Breast epithelium (tissue), 3 donors: ENCODE measurements around the gene PCDH7.

Experiments used
- POLR2A ChIP-seq: fragments of 450-650 bp; IDR thresholded peaks from one replicate; pipeline ENCODE4 v1.6.1; 2016; ENCODE audit warnings: antibody characterized with exemption, mild to moderate bottlenecking, moderate library complexity
- TF ChIP-seq, protein P1 (sequence below), 3 donors: fragments of 450-650 bp; IDR thresholded peaks; one replicate each; pipeline ENCODE4 v1.5.1; 2016 to 2017; ENCODE audit warnings: antibody characterized with exemption in 3 of 3, mild to moderate bottlenecking in 3 of 3, moderate library complexity in 3 of 3

DNA sequence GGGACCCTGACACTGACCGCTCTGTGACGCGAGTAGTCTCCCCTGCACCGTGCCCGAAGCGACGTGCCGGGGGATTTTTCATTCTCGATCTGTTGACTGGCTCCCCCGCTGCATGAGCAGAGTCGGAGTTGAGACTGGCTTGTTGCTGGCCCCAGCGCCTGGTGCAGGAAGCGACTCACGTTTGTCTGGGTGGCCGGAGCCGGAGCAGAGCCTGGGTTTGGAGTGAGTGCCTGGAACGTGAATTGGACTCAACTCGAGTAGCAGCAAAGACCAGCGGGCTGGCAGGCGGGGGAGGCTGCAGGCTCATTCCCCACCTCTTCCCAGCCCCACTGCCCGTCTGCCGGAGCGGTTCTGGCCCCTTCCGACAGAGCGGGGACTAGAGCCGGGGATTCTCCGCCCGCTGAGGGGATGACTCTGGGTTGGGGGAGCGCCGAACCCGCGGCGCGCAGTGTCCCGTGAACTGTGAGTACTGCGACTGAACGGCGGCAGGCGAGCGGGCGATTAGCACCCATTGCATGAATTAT, 554 bp downstream of the PCDH7 start:
- TF ChIP-seq, protein P1, sequence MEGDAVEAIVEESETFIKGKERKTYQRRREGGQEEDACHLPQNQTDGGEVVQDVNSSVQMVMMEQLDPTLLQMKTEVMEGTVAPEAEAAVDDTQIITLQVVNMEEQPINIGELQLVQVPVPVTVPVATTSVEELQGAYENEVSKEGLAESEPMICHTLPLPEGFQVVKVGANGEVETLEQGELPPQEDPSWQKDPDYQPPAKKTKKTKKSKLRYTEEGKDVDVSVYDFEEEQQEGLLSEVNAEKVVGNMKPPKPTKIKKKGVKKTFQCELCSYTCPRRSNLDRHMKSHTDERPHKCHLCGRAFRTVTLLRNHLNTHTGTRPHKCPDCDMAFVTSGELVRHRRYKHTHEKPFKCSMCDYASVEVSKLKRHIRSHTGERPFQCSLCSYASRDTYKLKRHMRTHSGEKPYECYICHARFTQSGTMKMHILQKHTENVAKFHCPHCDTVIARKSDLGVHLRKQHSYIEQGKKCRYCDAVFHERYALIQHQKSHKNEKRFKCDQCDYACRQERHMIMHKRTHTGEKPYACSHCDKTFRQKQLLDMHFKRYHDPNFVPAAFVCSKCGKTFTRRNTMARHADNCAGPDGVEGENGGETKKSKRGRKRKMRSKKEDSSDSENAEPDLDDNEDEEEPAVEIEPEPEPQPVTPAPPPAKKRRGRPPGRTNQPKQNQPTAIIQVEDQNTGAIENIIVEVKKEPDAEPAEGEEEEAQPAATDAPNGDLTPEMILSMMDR (IDR thresholded peaks at IDR 0.05): no peak
- TF ChIP-seq POLR2A: no peak
